A673 (cell line): ENCODE results near the gene CAV3. TPM values are rescaled to one million over a fixed set of nuclear protein-coding genes. Genes with fewer than 3 reads are reported as not detected.

Source experiments
- BruUV-seq: library from RNA; stranded (reverse); fragments of 400-500 nt; replicated peaks from 2 replicates; lab custom pipeline; 2021; lab: Mats Ljungman, UMichigan
- CTCF ChIA-PET: fragments of 300-600 bp; sonication (Branson Sonifier 250); formaldehyde crosslinking; loops from one replicate; lab custom pipeline; 2022; ENCODE audit warnings: antibody characterized with exemption; lab: Charles Lee
- POLR2A ChIA-PET: fragments of 300-600 bp; sonication (Branson Sonifier 250); formaldehyde crosslinking; loops from one replicate; lab custom pipeline; 2022; ENCODE audit warnings: antibody characterized with exemption; ENCODE audit not compliant: low non-redundant PET; lab: Charles Lee
- DNase-seq: peaks from one replicate; pipeline ENCODE4 v3.0.0-alpha.2; 2015; ENCODE audit warnings: low spot score
- H3K27ac ChIP-seq: fragments of 200-600 bp; sonication (generic); 2 replicates; pipeline ENCODE4 v1.5.1; 2016; ENCODE audit warnings: mixed run types, low read depth, mild to moderate bottlenecking, mixed read lengths, antibody characterized with exemption, low read length; ENCODE audit not compliant: poor library complexity, severe bottlenecking
- H3K27me3 ChIP-seq: fragments of 200-600 bp; sonication (generic); replicated peaks from 2 replicates; pipeline ENCODE4 v1.6.1; 2017; ENCODE audit warnings: mixed run types, low read depth, mild to moderate bottlenecking, mixed read lengths, antibody characterized with exemption, low read length; ENCODE audit not compliant: insufficient read depth, poor library complexity
- H3K36me3 ChIP-seq: fragments of 200-600 bp; sonication (generic); 2 replicates; pipeline ENCODE4 v1.6.1; 2016; ENCODE audit warnings: mixed run types, mild to moderate bottlenecking, mixed read lengths, antibody characterized with exemption, low read length; ENCODE audit not compliant: insufficient read depth, poor library complexity, severe bottlenecking
- H3K4me1 ChIP-seq: fragments of 200-600 bp; sonication (generic); 2 replicates; pipeline ENCODE4 v1.6.1; 2017; ENCODE audit warnings: mixed run types, mild to moderate bottlenecking, mixed read lengths, antibody characterized with exemption, low read length; ENCODE audit not compliant: insufficient read depth, poor library complexity, severe bottlenecking
- H3K4me3 ChIP-seq: fragments of 200-600 bp; sonication (generic); 2 replicates; pipeline ENCODE4 v1.5.1; 2016; ENCODE audit warnings: low read depth, mixed run types, mild to moderate bottlenecking, mixed read lengths, low read length; ENCODE audit not compliant: poor library complexity, severe bottlenecking
- H3K9me3 ChIP-seq: fragments of 200-600 bp; sonication (generic); 2 replicates; pipeline ENCODE4 v1.6.1; 2016; ENCODE audit warnings: mixed run types, low read depth, mild to moderate bottlenecking, mixed read lengths, antibody characterized with exemption, low read length; ENCODE audit not compliant: poor library complexity, severe bottlenecking
- EZH2 ChIP-seq: fragments of 200-600 bp; sonication (generic); IDR thresholded peaks from 2 replicates; pipeline ENCODE4 v1.6.1; 2017; ENCODE audit warnings: borderline replicate concordance, low read depth, mild to moderate bottlenecking, mixed read lengths, antibody characterized with exemption, low read length; ENCODE audit not compliant: poor library complexity, severe bottlenecking
- intact Hi-C: fragments of 100-400 bp; cut with micrococcal nuclease; formaldehyde crosslinking; loops from one replicate; pipeline ENCODE4 v1.10.0; 2022; ENCODE audit not compliant: unreplicated experiment
- total RNA-seq: library from RNA; stranded (reverse); gene quantifications from 2 replicates; pipeline ENCODE4 v1.2.3, GENCODE V29; 2021
- TF ChIP-seq, protein P1 (sequence below): fragments of 300-800, 200-600 bp; sonication (generic); conservative IDR thresholded peaks from 2 replicates; pipeline ENCODE4 v1.5.1; 2017; ENCODE audit warnings: low read depth, mild to moderate bottlenecking, antibody characterized with exemption, low read length, moderate library complexity, mixed read lengths

CAV3 gene
- total RNA-seq, 1 experiment from 2014 or later, result not detected

DNA sequence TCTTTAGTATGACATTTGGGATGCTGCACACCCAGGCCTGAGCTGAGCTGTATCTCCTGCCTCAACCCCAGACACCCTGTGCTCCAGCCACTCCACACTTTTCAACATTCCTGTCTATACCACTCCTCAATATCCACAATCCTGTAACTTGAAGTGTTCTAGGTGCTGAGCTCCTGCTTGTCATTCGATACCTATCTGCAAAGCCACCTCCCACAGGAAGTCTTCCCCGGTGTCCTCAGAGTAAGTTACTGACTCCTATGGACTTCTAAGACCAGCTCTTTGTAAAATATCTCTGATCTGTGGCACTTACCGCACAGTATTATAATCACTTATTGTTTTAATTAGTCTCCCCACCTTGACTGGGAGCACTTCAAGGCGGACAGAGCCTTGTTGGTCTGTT lies 1.2 kb upstream of the CAV3 start:
- Histone ChIP-seq H3K4me3 (no peak overlapping the region), H3K4me1 (no peaks in the 10 kb centered on the region), H3K27ac (no peak overlapping the region), H3K36me3 (no peaks in the 10 kb centered on the region), H3K9me3 (no peaks in the 10 kb centered on the region), H3K27me3 (no peaks in the 10 kb centered on the region)
- TF ChIP-seq EZH2, result no peak
- TF ChIP-seq, protein P1, sequence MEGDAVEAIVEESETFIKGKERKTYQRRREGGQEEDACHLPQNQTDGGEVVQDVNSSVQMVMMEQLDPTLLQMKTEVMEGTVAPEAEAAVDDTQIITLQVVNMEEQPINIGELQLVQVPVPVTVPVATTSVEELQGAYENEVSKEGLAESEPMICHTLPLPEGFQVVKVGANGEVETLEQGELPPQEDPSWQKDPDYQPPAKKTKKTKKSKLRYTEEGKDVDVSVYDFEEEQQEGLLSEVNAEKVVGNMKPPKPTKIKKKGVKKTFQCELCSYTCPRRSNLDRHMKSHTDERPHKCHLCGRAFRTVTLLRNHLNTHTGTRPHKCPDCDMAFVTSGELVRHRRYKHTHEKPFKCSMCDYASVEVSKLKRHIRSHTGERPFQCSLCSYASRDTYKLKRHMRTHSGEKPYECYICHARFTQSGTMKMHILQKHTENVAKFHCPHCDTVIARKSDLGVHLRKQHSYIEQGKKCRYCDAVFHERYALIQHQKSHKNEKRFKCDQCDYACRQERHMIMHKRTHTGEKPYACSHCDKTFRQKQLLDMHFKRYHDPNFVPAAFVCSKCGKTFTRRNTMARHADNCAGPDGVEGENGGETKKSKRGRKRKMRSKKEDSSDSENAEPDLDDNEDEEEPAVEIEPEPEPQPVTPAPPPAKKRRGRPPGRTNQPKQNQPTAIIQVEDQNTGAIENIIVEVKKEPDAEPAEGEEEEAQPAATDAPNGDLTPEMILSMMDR, result no peak
- no TSS peak for BruUV-seq
- POLR2A ChIA-PET, result no interaction called here
- intact Hi-C loops, result no loop called here
- CTCF ChIA-PET, result no interaction called here
- DNase-seq, result no peak

DNA sequence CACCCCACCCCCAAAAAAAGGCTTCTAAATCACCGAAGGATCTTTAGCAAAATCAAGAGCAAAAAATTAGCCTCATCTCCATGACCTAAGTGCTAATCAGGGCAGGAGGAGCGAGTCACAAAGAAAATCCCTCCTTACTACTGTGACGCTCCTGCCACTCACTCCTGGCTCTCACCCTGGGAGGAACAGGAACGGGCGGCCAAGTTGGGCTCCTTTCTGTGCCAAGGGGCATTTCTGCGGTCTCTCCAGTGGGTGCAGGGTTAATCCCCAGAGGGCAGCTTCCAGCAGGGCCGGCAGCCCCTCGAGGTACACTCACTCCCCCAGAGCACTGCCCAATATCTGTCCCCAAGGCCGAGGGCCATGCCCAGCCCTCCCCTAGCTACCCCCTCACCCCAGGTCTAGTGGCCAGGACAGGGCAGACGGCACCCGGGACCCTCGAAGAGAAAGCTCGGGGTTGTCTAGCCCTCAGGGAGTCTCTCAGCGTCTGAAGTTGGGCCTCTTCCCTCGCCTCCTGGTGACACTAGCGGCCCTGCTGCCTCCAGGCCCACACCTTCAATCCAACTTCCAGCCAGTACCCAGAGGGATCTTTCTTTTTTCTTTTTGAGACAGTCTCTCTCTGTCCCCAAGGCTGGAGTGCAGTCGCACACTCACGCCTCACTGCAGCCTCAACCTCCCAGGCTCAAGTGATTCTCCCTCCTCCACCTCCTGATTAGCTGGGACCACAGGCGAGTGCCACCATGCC lies 706 bp downstream of the CAV3 start:
- POLR2A ChIA-PET, result no interaction called here
- CTCF ChIA-PET, result no interaction called here
- Histone ChIP-seq H3K4me3 (no peak overlapping the region), H3K36me3 (no peaks in the 10 kb centered on the region), H3K4me1 (no peaks in the 10 kb centered on the region), H3K9me3 (no peaks in the 10 kb centered on the region), H3K27me3 (no peaks in the 10 kb centered on the region), H3K27ac (no peak overlapping the region)
- TF ChIP-seq, protein P1, result no peak
- TF ChIP-seq EZH2, result no peak
- DNase-seq, result no peak
- intact Hi-C loops, result no loop called here
- no TSS peak for BruUV-seq

DNA sequence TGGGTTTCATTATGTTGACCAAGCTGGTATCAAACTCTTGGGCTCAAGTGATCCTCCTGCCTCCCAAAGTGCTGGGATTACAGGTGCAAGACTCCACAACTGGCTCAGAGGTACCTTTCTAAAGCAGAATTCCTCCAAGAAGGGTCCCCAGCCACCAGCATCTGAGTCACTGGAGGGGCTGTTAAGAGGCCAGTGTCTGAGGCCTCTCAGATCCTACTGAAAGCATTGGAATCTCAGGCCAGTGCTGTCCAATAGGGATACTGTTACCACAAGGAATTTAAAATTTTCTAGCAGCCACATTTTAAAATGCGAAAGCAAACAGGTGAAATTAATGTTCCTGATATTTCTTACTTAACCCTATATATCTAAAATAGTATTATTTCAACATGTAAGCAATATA lies 1.3 kb downstream of the CAV3 start:
- no peak for DNase-seq

More for the DNA sequence above, 1.3 kb downstream of the CAV3 start:
- H3K27ac ChIP-seq, result no peak overlapping the region
- no peaks in the 10 kb centered on the region for H3K36me3 ChIP-seq
- H3K27me3 ChIP-seq, result no peaks in the 10 kb centered on the region
- H3K4me1 ChIP-seq, result no peaks in the 10 kb centered on the region
- no TSS peak for BruUV-seq
- TF ChIP-seq, protein P1, result no peak
- no peak for TF ChIP-seq EZH2
- CTCF ChIA-PET, result no interaction called here
- H3K9me3 ChIP-seq, result no peaks in the 10 kb centered on the region
- no peak overlapping the region for H3K4me3 ChIP-seq
- POLR2A ChIA-PET, result no interaction called here
- intact Hi-C loops, result no loop called here
